HUES6 (cell line): ENCODE results near the gene SYNPR.

ENCODE experiments used
- H3K27ac ChIP-seq: 2 replicates; pipeline ENCODE4 v1.7.0; 2013; ENCODE audit warnings: low read depth, mild to moderate bottlenecking, low read length, inconsistent platforms
- H3K27me3 ChIP-seq: 2 replicates; pipeline ENCODE4 v1.6.1; 2013; ENCODE audit warnings: low read length; ENCODE audit not compliant: control insufficient read depth, insufficient read depth
- H3K36me3 ChIP-seq: 2 replicates; pipeline ENCODE4 v1.6.1; 2013; ENCODE audit warnings: low read length; ENCODE audit not compliant: control insufficient read depth, insufficient read depth
- H3K4me1 ChIP-seq: 2 replicates; pipeline ENCODE4 v1.6.1; 2013; ENCODE audit warnings: low read length; ENCODE audit not compliant: control insufficient read depth, insufficient read depth
- H3K4me3 ChIP-seq: 2 replicates; pipeline ENCODE4 v1.5.1; 2013; ENCODE audit warnings: low read depth, low read length
- H3K9ac ChIP-seq: one replicate; pipeline ENCODE4 v1.6.1; 2013; ENCODE audit warnings: mild to moderate bottlenecking, low read length
- H3K9me3 ChIP-seq: 2 replicates; pipeline ENCODE4 v1.6.1; 2013; ENCODE audit warnings: low read depth, low read length; ENCODE audit not compliant: control insufficient read depth, insufficient read depth

The SYNPR gene

DNA sequence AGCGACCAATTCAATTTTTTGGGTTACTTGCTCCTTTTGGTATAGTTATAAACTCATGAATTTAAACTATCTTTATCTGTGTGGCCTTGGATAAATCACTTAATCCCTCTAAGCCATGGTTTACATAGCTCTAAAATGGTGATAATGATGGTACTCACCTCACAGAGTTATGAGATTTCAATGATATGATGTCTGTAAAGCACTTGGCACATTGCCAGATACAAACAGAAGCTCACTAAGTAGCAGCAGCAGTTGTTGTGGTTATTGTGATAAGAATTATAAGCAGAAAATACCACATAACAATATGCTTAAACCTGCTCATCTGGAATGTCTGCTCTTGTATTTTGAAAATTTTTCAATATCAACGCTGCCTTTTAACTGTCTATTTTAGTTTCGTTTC, 189.3 kb downstream of the SYNPR start:
- no peak overlapping the region for H3K9ac ChIP-seq
- H3K4me3 ChIP-seq, result no peak overlapping the region
- H3K9me3 ChIP-seq, result no peaks in the 10 kb centered on the region
- no peaks in the 10 kb centered on the region for H3K4me1 ChIP-seq
- no peaks in the 10 kb centered on the region for H3K36me3 ChIP-seq
- no peaks in the 10 kb centered on the region for H3K27me3 ChIP-seq
- no peak overlapping the region for H3K27ac ChIP-seq

DNA sequence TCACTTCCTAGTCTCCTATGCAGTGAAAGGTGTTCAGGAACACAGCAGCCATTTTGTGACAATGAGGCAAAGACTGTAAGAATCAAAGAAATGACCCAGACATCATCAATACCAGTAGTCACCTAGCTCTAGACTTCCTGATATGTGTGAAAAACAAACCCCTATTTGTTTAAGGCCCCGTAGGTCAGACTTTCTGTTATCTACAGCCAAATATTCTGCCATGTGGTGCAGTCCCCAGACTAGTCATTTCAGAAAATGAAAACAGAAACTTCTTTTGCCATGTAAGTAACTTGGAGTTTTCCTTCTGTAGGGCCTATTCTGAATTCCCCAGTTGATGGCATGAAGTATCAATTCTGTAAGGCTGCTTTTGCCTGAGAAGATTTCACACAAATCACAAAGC, 192.6 kb downstream of the SYNPR start:
- Histone ChIP-seq H3K9ac (no peak overlapping the region), H3K9me3 (no peaks in the 10 kb centered on the region), H3K36me3 (no peaks in the 10 kb centered on the region), H3K4me3 (no peak overlapping the region), H3K27me3 (0 out of 2 replicates have a peak, but pooled peaks cover 4% of the 10 kb centered on the region), H3K4me1 (no peaks in the 10 kb centered on the region), H3K27ac (no peak overlapping the region)

DNA sequence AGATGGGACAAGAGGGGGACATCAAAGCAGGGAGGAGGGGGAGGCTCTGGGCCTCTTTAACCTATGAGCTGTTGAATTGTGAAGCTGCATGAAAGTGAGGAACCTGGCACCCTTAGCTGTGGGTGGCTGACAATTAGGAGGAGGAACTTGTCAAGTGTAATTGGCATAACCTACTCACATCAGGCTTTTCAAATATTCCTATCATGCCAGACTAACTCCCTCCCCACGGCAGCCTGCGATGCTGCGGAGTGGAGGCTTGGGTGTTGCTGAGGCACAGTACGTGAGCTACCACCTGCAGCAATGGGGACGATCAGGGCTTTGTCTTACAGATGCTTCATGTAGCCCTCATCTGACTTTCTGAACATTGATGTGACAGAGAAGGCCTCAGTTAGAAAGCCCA, 193.7 kb downstream of the SYNPR start:
- Histone ChIP-seq H3K9ac (no peak overlapping the region), H3K36me3 (no peaks in the 10 kb centered on the region), H3K27me3 (0 out of 2 replicates have a peak, but pooled peaks cover 4% of the 10 kb centered on the region), H3K4me3 (no peak overlapping the region), H3K4me1 (no peaks in the 10 kb centered on the region), H3K27ac (no peak overlapping the region), H3K9me3 (no peaks in the 10 kb centered on the region)

DNA sequence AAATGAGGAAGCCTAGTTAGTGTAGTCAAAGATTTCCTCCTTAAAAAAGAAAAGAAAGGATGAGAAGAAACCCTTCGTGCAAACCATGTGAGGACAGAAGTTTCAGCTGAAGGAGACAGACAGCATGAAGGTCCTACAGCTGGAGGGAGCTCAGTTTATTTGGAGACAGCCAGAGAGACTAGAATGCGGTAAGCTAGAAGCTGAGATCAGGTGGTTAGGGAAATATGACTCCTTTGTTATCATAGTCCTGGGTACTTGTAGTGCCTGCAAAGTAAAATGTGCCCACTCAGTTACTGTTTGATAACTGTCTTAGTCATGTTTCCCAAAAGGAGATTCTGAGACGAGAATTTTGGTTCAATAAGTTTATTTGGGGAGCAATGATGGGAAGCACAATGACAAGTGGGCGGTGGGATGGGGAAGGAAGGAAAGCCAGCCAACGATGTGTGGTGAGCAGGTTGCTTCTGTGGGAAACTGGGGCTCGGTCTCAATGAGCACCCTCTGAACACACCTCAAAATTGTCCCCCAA, 195.6 kb downstream of the SYNPR start:
- Histone ChIP-seq H3K4me3 (no peak overlapping the region), H3K9ac (no peak overlapping the region), H3K4me1 (no peaks in the 10 kb centered on the region), H3K27me3 (0 out of 2 replicates have a peak, but pooled peaks cover 4% of the 10 kb centered on the region), H3K36me3 (no peaks in the 10 kb centered on the region), H3K9me3 (peaks cover 5% of the 10 kb centered on the region), H3K27ac (no peak overlapping the region)

DNA sequence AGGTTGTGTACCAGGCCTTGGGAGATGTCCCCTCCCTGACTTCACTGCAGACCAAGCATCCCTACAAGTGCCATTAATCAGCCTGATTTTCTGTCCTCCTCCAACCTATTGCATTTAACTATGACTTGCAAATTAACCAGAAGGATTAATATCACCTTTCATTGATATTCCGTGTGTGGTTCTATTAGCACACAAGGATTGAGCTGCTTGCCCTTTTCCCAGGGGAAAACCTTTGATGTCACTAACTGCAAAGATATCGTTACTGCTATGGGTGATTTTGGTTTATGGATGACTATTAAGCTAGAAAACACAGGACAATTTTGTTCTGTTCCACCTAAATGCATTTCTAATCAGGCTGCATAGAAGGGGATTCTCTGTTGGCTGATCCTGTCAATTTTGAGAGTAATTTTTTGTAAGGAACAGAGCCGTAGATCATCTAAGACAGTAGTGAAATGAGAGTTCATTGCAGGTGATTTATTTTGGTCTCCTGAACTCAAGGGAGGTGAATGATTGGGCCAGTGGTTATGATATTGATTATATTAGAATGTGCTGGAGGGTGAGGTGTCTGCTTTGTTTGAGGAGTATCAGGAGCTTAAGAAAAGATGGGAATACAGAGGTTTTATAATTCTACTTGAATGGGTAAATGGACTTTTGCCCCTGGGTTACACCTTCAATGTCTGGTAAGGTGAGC, 196.9 kb downstream of the SYNPR start:
- Histone ChIP-seq H3K9ac (no peak overlapping the region), H3K27me3 (0 out of 2 replicates have a peak, but pooled peaks cover 4% of the 10 kb centered on the region), H3K36me3 (no peaks in the 10 kb centered on the region), H3K4me3 (no peak overlapping the region), H3K27ac (no peak overlapping the region), H3K4me1 (no peaks in the 10 kb centered on the region), H3K9me3 (peaks cover 5% of the 10 kb centered on the region)

DNA sequence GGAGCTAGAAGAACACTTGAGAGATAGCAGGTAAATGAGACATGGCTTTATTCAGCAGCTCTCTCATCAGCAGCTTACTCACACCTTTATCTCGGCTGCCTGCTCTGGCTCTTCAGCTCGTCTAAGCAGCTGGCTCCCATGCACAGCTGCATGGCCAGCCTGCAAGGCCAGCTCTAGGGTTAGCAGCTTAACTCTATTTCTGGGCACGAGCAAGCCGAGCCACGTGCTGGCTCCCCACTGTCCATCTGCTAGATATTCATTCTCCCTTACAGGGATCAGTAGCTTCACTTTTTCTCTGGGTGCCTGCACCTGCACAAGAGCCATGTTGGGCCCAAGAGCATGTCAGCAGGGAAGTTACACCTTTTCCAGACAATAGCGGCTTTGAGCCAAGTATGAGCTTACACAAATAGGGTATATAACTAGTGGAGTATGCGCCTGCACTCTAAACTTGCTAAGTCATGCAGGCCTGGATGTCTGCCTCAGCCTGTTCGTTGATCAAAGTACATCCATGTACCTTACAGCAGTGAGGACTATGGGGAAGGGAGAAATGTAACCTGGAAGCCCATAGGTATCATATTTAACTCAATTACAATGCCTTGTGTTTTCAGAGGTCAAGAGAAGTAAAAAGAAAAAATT, 199.5 kb downstream of the SYNPR start:
- Histone ChIP-seq H3K36me3 (no peaks in the 10 kb centered on the region), H3K27me3 (0 out of 2 replicates have a peak, but pooled peaks cover 4% of the 10 kb centered on the region), H3K4me3 (no peak overlapping the region), H3K9ac (no peak overlapping the region), H3K27ac (no peak overlapping the region), H3K4me1 (no peaks in the 10 kb centered on the region), H3K9me3 (peaks cover 5% of the 10 kb centered on the region)

DNA sequence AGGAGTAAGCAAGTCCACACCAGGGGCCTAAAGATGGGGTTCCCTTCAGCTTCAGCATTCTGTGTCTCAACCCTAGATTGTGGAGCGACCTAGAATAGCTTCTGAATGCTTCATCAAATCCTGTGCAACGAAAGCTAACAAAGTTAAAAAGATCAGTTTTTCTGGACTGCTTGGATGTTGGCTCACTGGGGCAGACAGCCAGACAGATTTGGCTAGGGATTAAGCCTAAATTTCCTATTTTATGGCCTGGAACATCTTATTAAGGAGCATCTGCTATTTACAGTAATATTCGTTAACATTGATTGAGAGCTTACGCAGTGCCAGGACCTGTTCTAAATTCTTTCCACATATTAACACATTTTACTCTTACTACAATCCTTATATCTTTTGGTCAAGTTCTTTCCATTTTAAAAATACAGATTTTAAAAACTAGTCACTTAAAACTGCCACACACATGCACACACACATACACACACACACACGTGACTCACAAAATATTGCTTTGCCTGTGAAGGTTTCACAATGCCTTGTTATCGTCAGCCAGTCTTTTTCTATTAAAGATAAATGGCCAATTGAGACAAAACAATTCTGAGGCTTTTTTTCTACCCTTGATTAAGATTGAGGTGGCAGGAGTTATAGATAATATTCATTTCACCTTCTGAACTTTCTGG, 201.0 kb downstream of the SYNPR start:
- no peak overlapping the region for H3K9ac ChIP-seq
- peaks cover 5% of the 10 kb centered on the region for H3K9me3 ChIP-seq
- no peak overlapping the region for H3K4me3 ChIP-seq
- no peaks in the 10 kb centered on the region for H3K4me1 ChIP-seq
- 0 out of 2 replicates have a peak, but pooled peaks cover 4% of the 10 kb centered on the region for H3K27me3 ChIP-seq
- no peaks in the 10 kb centered on the region for H3K36me3 ChIP-seq
- no peak overlapping the region for H3K27ac ChIP-seq

DNA sequence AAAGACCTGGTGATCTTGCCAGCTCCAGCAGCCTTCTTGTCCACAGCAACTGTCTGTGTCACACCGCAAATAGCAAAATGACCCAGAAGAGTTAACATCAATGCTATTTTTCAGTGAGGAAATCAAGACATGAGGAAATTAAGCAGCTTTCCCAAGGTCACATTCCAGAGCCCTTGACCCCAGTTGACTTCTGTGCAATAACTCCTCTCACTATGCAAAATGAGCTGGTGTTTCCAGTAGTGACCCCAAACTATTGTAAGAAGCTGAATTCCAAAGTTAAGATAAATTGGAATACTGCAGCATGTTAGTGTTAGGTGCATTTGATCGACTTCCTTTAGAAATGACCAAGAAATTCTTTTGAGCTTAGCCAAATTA, 201.5 kb downstream of the SYNPR start:
- no peak overlapping the region for H3K9ac ChIP-seq
- no peaks in the 10 kb centered on the region for H3K4me1 ChIP-seq
- peaks cover 5% of the 10 kb centered on the region for H3K9me3 ChIP-seq
- H3K4me3 ChIP-seq, result no peak overlapping the region
- no peaks in the 10 kb centered on the region for H3K36me3 ChIP-seq
- no peaks in the 10 kb centered on the region for H3K27me3 ChIP-seq
- no peak overlapping the region for H3K27ac ChIP-seq

DNA sequence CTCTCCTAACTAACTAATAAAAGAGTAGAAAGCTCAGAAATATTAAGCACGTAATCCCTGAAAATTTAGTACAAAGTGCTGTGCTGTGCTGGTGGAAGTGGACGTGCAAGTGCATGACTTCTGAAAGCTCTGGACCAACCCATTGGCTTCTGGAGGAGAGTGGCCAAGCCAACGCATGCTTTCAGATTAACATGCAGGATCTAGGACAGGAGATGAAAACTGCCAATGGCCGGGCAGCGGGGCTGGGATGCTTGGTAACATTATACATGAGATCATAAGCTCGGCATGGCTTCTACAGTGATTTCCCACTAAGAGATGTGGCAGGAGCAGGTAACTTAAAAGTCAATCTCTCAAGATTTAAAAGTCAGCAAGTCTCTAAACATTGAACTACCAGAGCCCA, 203.5 kb downstream of the SYNPR start:
- H3K9me3 ChIP-seq, result peaks cover 5% of the 10 kb centered on the region
- no peaks in the 10 kb centered on the region for H3K36me3 ChIP-seq
- H3K4me1 ChIP-seq, result no peaks in the 10 kb centered on the region
- no peak overlapping the region for H3K27ac ChIP-seq
- no peak overlapping the region for H3K9ac ChIP-seq
- no peaks in the 10 kb centered on the region for H3K27me3 ChIP-seq
- H3K4me3 ChIP-seq, result no peak overlapping the region

DNA sequence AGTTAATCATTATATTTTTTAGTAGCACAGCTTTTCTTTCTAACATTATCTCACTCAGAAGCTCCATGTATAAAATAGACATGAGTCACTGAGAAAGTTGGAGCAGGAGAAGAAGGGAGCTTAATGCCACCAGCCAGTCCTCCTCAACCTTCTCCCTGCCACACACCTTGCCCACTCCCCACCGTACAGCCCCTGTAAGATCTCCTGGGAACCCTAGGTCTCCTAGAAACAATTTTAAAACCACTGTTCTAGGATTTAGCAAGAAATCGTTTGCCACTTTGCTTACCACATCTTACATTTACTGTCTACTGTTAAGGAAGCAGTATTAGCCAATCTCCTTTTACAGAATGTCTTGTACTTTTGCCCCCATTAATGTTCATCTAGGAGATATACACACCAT, 204.2 kb downstream of the SYNPR start:
- Histone ChIP-seq H3K4me1 (no peaks in the 10 kb centered on the region), H3K27me3 (no peaks in the 10 kb centered on the region), H3K36me3 (no peaks in the 10 kb centered on the region), H3K9ac (no peak overlapping the region), H3K4me3 (no peak overlapping the region), H3K9me3 (peaks cover 4% of the 10 kb centered on the region), H3K27ac (no peak overlapping the region)

DNA sequence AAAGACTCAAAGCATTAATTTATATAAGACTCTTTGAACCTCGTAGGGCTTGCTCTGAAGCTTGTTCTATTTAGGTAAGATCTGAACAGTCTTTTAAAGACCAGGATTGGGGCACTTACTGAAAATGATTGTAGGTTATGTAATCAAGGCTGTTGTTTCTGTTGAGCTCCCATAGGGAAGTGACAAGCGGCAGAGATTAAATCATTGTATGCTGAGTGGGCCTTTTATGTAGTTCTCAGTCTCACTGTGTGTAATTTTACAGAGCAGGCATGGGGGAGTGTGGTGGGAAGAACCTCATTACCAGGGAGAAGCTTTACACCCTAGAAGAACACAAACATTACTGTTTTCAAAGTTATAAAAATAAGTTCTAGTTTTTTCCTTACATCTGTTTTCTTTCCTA, 214.4 kb downstream of the SYNPR start:
- Histone ChIP-seq H3K27me3 (no peaks in the 10 kb centered on the region), H3K4me3 (no peak overlapping the region), H3K4me1 (no peaks in the 10 kb centered on the region), H3K36me3 (no peaks in the 10 kb centered on the region), H3K9ac (no peak overlapping the region), H3K9me3 (no peaks in the 10 kb centered on the region), H3K27ac (no peak overlapping the region)
